Measurements from ENCODE around the gene HMG20A.
"Not testable (repeated sequence)": the region's sequence is repeated elsewhere in the genome, so short reads cannot be mapped to it uniquely, and the experiment has no call there.

The HMG20A gene

DNA sequence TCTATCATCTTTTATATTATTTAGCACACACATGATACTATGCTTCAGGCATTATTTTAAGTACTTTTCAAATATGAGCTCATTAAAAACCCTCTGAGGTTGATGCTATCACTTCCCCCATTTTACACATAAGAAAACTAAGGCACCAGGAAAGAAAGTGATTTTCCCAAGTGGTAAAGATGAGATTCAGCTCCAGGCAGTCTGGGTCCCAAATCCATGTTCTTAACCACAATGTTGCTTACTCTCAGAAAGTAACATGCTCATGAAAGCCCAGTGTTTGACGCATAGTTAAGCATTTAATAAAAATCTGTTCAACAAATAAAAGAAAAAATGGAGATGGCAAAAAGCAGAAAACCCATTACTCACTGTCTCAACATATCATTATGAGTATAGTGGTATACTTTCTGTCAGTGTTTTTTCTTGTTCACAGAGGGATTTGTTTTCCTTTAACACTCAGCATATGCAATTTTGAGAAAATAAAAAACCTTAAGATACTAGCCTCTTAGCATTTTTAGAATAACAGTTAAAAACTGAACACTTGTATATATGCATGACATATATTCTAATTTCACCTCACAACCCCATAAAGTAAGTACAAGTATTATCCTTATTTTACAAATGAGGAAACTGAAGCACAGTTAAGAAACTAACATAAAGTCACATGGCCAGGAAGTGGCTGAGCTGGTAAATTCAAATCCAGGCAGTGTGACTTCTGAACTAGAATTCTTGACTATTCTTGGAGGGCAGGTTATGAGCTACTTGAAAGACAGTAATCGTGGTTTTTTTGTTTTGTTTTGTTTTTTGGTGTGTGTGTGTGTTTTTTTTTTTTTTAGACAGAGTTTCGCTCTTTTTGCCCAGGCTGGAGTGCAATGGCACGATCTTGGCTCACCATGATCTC, 11.2 kb upstream of the HMG20A start:
- no peak for DNase-seq

DNA sequence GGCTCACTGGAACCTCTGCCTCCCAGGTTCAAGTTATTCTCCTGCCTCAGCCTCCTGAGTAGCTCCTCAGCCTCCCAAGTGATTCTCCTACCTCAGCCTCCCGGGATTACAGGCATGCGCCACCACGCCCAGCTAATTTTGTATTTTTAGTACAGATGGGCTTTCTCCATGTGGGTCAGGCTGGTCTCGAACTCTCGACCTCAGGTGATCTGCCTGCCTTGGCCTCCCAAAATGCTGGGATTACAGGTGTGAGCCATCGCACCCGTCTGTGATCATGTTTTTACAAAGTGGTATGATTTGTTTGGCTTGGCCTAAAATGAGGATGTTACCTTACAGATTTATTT, 10.6 kb upstream of the HMG20A start:
- DNase-seq, result not testable (repeated sequence)

DNA sequence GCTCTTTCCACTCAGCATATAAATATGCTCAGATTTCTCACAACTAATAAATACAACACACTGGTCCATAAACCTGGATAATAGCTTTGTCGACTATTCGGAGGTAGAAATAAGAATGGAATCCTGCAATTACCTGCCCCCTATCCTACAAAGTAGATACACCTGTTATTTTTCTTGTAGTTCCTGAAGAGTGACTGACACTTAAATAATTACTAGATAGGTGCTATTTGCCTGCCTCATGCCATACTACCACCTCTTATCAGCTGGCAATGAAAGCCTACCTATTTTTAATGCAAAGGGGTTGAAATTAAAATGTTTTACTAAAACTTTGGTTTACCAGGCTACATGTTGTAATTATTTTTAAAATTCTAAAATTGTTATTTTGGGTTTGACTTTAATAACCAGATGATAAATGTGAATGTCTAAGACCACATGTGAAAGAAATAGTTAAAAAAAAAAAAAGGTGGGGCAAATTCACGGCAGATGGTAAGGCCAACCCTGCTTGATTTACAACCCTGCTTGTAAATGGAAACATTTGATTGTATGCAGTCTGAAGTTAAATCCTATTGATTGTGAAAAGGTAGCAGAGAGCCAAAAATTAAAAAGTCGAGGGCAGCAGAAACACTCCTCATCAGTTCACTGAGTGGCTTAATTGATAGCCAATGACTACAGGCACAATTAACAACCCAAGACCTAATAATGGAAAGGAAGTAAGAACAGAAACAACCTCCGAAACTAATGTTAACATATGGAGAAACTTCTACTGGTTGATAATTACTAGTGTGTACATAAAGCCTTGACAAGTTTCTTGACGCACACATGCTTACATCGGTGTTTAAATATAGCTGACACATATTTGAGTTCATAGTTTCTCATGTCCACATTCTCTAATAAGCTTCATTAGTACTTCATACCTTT, 9.7 kb upstream of the HMG20A start:
- peak; percentile 20 for DNase-seq

DNA sequence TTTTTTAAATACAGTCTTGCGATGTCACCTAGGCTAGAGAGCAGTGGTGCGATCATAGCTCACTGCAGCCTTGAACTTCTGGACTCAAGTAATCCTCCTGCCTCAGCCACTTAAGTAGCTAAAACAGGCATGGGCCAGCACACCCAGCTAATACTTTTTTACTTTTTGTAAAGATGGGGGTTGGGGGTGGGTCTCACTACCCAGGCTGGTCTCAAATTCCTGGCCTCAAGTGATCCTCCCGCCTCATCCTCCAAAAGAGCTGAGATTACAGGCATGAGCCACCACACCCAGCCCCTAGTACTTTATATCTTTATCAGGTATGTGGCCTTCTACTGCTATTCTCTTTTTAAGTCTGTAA, 9.1 kb upstream of the HMG20A start:
- no peak for DNase-seq

DNA sequence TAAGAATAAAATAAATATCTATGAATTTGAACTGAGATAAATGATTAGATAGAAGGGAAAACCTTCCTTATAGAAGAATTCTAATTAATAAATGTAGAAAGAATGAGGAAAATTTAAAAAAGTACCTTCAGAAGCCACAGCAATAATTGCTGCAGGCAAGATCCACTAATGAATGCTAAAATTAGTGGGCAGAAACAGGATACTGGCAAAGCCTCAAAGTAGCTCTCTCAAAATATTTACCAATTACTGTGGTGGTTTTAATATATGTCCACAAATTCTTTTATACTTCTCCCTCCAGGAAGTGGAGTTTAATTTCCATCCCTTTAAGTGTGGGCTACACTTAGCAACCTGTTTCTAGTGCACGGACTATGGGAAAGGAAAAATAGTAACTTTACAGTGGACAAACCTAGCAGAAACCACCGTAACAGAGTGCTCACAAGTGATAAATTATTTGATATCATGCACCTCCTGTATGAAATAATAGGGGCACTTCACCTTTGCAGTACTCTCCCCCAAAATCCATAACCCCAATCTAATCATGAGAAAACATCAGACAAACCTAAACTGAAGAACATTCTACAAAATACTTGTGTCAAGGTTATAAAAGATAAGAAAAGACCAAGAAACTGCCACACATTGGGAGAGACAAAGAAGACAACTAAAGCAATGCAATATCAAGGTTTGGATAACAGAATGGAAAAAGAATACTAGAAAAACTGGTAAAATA, 7.6 kb upstream of the HMG20A start:
- DNase-seq, result no peak

DNA sequence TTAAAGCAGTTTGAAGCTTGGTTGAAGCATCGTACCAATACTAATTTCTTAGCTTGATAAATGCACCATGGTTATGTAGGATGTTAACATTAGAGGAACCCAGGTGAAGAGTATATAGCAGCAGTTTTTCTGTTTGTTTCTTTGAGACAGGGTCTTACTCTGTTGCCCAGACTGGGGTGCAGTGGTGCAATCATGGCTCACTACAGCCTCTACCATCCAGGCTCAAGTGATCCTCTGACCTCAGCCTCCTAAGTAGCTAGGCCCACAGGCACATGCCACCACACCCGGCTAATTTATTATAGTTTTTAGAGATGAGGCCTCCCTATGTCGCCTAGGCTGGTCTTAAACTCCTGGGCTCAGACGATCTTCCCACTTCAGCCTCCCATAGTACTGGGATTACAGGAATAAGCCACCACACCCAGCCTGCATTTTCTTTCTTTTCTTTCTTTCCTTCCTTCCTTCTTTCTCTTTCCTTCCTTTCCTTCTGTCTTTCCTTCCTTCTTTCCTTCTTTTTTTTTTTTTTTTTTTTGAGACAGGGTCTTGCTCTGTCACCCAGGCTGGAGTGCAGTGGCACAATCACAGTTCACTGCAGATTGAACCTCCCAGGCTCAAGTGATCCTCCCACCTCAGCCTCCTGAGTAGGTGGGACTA, 6.9 kb upstream of the HMG20A start:
- DNase-seq, result no peak

DNA sequence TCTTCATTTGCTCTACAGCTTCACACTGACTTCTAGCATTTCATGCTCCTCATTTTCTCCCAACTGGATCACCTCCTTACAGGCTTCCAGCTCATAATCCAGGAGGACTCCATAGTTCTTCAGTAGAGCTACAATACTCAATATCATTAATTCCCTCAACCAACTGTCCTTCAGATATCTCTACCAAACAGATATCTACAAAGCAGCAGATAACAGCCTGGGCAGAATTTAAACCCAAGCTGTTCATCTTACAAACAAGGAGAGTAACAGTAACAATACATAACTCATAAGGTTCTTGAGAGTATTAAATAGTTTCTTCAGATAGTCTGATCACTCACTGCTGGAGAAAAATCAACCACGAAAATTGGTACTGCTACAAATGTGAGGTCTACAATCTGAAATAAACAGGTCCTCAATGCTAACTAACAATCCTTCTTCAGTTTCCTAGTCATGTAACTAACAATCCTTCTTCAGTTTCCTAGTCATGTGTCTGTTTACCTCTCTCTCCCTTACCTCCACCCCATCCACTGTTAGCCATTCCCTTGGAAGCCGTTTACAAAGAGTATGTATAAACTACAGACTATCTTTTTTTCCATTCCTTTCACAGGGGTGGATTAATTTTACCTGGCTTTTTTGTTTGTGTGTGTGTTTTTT, 5.8 kb upstream of the HMG20A start:
- DNase-seq, result no peak

DNA sequence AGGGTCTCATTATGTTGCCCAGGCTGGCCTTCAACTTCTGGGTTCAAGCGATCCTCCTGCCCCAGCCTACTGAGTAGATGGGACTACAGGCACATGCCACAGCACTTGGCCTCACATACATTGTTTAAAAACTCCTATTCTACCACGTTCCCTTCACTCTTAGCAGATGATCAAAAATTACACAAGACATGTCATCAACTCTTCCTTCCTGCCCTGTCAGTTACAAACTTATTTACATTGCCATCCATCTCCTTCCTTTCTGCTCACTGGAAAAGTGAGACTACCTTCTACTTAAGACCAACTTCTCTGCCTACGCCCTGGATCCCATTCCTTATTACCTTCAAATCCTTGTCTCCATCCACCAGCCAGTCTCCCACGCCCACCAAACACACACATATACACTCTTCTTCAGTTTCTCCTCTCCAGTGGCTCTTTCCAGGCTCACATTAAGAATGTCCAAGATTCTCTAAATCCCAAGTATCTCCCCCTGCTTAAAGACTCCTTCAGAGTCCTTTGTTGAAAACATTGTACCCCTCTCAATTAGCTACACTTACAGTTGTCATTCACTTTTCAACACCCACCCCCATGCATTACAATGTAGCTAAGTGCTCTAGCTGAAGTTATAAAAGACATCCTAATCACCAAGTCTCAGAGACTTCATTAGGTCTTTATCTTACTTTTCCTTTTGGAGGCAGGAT, 5.1 kb upstream of the HMG20A start:
- no peak for DNase-seq

DNA sequence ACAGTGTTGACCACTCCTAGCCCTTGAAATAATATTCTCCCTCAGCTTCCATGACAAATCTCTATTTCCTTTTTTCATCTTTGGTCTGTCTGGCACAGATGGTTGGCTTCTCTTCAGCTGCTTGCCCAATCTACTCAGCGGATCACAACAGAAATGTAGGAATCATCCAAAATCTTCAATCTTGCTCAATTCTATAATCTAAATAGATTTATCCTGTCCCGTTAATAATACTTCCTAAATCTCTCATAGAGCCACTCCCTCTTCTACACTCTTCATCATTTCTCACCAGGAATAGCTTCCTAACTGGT, 4.6 kb upstream of the HMG20A start:
- DNase-seq, result no peak

DNA sequence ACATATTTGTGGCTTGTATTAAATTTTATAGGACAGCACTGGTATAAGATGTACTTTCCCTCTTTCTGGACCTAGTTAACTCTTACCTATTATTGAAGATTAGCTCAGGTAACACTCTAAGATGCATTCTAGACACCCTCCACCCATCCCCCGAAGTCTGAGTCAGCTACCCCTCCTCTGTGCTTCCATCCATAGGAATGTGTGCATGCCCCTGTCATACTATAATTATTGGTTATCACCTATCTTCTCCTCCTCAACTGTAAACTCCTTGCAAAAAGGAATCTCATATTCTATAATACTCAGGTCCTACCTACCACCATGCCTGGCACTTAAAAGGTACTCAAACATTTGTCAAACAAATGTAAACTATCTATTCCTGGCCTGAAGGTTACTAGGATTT, 3.7 kb upstream of the HMG20A start:
- DNase-seq, result no peak

DNA sequence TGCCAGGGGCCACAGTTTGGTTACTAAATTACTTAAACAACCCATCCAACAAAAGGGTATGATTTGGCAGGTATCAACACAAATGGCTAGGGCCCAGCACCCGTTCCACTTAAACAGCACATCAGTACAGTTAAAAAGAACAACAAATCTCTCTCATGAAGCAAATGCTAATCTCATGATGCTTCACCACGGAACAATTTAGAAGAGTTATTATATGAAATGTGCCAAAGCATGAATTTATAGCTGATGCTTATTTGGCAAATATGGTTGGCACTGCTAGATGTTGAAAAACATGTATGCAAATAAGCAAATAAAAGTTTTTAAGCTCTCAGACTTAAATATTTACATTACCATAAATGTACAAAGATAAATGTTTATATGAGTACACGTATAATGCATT, 3.1 kb upstream of the HMG20A start:
- no peak for DNase-seq

DNA sequence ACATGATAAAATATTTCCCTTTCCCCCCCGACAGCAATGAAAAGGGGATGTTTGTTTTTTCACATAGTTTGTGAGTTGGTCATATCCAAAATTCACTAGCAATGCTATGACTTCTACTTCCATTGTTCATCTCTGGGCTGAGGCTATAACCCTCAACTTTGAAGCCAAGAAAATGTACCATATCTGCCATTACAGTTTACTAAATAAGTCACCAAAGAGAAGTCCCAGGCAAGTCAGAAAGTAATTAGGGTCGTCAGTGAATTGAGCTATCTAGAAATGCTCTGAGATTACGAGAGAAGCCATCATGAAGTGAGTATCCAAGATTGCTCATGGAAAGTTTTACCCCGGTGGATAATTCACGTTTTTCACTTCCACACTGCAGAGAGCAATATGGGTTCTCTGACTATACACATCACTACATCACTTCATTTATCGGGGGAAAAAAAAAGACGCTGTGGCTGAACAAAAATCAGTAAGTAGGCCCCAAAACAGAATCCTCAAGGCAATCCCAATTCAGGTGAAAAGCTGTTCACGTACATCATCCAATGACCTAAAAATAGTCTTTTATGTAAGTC, 2.2 kb upstream of the HMG20A start:
- no peak for DNase-seq

DNA sequence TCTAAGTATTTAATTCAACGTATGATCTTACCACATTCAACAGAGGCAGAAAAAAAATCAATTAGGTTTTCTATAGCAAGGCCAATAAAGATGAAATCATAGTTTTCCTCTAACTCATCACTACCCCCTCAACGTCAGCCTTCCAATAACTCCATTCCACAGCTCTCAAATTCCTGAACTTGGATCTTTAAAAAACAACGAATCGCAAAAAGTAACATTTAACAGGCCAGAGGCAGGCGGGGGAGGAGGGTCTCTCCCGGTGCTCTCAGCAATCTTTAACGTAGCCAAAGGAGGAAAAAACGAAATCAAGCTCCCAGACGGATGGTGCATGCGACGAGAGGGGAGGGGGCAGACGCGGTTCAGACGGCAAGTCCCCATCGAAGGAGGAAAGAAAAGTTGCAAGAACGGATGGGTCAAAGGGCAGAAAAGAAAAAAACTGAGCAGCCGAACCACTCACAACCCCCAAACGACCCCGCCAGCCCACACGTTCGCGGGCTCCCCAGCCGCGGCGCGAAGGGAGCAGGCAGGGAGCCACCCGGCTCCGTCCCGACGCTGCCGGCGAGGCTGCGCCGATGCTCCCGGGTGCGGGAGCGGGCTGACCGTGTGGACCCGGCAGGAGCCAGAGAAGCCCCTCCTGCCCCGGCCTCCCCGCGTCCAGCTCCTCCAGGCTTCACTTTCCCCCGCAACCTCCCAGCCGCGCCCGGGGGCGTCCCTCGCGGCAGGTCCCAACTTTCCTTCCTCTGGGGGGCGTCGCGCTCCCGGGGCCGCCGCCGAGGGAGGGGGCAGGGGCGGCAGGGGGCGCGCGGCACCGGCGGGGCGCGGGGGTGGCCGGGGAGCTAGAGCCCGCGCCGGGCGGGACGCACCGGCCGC, 1.5 kb upstream of the HMG20A start:
- DNase-seq, result no peak

DNA sequence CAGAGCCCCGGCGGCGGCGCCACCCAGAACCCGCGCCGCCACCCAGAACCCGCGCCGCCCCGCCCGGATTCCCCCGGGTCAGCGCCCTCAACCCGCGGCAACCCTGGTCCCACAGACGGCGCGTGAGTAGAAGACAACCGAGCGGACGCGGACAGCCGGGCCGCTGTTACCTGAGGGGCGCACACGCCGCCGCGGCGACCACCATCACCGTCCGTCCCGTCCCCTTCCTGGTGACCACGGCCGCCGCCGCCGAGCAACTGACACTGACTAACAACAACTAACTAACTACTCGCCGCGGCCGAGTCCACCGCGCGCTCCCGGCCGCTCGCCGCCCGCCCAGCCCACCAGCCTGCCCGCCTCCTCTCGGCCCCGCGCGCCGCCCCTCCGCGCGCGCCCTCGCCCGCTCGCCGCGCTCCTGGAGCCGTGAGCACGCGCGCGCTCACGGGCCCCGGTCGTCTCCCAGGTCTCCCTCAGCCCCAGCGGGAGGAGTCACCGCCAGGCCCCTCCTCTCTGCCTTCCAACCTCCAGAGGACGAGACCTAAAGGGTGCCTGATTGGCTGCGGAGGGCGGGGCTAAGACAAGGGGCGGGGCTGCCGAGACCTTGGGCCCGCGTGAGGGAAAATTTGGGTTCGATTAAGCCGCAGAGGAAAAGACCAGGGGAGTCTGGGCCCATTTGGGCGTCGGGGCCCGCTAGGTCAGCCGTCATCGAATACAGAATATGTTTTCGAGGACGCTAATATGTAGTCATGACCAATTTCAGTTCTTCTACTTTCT, 665 bp upstream of the HMG20A start, which contains the start of gene PEAK1:
Gene PEAK1, minus strand, starts transcription at position 269 of the 774 bp plus-strand sequence. CDS start 238,178 bp downstream, outside the sequence.
- peak; percentile 83 for DNase-seq

DNA sequence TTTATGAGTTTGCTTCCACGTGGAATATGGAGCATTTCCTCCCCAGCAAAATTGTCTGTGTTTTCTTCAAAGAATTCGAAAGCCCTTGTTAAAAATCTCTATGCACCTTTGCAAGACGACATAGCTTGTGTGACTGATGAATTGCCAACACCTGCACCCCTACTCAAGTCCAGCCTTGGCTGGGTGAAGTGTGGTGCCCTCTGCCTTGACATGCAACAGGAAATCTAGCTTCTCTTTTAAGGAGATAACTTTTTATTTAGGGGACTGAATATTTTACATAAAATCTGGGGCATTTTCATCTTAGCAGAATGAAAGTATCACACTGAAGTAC, 647 bp downstream of the HMG20A start:
- no peak for DNase-seq

DNA sequence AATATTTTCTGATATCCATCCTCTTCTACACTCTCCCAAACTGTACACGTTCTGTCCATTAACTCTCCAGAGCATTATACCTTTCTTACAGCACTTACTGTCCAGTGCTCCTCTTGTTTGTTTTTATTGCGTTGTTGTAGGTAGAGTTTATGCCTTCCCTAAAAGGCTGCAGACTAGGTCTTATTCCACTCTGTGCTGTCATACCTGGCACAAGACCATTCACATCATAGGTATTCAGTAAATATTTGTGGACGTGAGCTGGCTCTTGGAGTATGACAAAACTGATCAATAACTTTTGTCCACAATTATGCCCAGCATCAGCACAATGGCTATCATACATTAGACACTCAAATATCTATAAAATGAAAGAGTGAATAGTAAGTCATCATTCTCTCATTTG, 4.4 kb downstream of the HMG20A start:
- DNase-seq, result no peak

DNA sequence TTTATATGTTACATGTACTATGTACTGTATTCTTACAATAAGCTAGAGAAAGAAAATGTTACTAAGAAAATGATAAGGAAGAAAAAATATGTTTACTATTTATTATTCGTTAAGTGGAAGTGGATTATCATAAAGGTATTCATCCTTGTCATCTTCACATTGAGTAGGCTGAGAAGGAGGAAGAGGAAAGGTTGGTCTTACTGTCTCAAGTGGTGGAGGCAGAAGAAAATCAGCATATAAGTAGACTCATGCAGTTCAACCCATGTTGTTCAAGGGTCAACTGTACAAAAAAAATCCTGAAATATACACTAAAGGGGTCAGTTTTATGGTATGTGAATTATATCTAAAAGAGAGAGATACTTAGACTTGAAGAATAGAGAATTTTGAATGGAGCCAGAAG, 5.7 kb downstream of the HMG20A start:
- no peak for DNase-seq

DNA sequence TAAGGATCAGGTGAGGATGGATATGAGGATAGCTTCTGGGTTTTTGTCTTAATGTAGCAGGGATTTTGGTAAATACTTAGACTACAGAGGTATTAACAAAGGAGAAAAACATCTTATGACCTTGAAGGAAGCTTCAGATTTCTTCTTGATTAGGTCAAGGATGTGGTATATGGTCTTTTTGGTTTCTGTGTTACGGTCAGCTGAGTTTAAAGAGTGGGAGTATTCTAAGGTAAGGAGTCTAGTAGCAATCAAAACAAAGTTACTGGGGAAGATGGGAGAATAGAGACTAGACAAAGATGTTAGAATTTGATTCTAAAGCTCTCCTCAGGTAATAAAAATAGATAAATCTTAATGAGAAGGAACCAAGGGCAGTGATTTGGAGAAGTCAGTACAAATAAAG, 6.2 kb downstream of the HMG20A start:
- no peak for DNase-seq

DNA sequence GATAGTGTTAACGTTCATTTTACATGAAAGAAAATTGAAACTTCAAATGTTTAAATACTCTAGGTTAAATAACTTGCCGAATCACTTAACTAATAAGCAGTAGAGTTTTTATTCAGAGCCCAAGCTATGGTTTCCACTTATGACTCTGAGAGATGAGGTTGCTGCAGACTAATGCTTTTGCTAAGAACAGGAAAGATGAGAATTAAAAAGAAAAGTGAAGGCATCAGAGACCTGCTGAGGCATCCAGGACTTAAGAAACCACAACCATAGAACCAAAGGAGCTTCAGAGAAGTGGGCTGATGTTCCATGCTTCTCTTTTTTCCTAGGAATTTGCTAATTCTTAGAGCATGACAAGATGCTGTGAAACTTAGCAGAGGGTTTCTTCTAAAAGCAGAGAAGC, 9.5 kb downstream of the HMG20A start:
- no peak for DNase-seq

DNA sequence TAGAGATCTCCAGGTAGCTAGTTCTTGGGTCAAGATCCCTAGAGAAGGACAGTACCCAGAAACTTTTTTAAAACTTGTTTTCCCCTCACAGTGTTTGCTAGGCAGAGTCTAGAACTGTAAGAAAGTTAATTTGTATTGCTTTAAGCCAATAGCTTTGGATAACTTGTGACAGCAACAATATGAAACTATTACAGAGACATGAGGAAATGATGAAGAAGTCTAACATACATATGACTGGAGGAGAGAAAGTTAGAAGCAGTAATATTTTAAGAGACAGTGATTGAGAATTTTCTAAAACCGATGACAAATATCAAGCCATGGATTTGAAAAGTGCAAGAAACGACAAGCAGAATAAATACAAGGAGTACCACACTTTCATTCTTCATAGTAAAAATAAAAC, 10.0 kb downstream of the HMG20A start:
- no peak for DNase-seq

All from DMS 273 treated with DMSO at 0.1 percent for 48 hours (cell line).